GM18520 (cell line): ENCODE data around the gene ZNF335.

ENCODE experiments used
- ATAC-seq: cut with Tn5 transposase; IDR thresholded peaks from one replicate; pipeline ENCODE4 v1.9.1; 2021; ENCODE audit not compliant: unreplicated experiment

Gene ZNF335

DNA sequence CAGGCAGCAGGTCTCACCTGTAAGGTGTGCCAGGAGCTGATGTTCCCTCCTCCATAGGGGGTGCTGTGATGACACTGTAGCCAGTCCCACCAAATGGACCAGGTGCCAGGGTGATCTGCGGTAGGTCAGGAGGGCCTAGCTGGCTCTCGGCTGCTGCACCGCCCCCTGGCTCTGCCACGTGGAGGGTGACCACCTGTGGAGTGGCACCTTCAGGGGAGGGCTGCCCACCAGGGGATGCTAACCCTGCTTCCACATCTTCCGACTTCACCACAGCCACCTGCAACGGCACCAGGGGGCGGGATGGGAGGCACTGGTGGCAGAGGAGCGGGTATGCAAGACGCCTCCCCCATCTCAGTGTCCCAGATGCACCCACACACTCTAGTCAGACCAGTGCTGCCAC, 18.3 kb downstream of the ZNF335 start:
- no peak for ATAC-seq

DNA sequence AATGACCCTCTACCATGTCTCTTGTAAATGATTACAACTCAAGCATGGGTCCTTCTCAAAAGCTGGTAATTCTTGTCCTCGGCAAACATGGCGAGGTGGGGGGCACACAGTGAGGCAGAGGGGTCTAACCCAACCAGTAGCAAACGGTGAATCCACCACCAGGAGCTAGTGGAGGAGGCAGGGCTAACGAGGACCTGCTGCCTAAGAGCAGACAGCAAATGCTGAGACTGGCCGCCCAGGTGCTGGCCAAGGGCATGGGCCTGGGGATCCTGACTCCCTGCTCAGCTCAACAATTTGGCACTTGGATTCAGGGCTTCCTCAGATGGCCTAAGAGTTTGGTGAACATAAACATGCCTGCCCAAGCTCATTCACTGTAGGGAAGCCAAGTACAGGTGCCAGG, 19.1 kb downstream of the ZNF335 start:
- ATAC-seq: no peak

DNA sequence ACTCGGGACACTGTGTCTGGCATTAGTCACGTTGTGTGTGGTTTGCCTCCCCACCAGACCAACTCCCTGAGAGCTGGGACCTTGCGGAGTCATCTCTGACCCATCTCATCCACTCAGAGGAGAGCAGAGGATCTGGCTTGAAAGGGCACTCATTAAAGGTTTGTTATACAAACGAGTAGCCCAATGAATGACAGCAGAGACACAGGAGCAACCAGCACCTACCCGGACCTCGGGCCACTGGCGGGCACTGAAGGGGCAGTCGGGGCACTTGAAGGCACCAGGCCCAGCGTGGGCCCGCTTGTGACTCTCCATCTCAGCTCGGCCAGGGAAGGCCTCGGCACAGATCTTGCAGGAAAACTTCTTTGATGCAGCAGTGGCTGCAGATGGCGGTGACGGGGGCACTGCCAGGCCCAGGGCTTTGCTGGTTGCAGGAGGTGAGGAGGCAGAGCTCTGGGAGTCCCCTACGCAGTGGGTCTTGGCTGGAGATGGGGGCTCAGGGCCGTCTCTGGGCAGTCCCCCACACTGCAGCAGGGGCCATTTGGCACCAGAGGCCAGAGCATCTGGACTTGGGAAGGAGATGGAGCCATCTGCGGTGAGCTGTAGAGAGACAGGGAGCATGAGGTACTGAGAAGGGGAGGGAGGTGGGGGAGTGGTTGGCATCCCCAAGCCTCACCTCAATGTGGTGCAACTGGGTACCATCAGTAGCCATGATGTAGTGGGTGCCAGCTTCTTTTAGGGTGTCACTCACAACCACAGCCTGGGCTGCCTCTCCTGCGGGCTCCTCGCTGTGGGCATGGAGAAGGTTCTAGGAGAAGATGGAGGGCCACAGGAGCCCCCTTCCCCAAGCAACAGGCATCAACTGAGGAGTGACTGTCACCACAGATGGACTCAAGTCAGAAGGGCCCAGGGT, 19.8 kb downstream of the ZNF335 start:
- no peak for ATAC-seq

DNA sequence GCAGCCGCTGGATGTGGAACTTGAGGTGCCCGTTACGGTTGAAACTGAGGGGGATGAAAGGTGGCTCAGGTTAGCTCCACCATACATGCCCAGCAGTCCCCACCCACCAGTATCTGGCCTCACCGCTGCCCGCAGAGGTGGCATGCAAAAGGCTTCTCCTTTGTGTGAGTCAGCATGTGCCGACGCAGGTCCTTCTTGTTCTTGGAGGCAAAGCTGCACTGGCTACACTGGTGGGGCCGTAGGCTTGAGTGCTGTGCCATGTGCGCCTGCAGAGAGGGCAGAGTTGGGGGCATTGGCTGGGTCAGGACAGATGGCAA, 21.7 kb downstream of the ZNF335 start:
- ATAC-seq: no peak

DNA sequence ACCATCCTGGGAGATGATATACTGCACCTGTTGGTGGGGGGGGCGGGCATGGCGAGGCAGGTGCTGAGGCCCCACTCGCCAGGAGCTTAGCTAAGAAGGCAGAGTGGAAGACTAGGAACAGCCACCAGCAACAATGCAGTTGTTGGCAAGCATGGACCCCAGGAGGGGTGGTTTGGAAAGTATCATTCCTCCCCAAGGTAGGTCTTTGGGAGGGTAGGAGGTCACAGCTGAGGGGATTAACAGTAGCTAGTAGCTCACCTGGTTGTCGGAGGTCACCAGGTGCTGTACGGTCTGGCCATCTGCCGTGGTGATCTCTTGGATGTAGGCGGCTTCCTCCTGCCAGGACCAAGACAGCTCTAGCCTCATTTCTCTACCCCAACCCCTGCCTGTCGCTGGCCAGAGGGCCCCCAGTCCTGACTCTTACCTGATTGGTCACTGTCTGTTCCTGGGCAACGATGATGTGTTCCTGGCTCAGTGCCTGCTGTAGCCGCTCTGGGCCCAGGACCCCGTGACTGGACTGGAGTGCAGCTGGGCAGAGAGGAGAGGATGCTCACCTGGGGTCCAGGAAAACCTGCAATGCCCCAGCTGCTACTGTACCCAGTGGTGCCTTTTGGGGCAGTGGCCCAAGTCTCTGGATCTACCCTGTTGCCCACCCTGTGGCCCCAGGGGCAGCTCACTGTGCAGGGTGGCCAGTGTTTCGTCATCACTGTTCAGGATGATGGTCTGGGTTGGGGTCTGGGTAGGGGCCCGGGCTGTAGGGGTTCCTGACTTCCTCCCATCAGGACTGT, 22.3 kb downstream of the ZNF335 start:
- no peak for ATAC-seq

DNA sequence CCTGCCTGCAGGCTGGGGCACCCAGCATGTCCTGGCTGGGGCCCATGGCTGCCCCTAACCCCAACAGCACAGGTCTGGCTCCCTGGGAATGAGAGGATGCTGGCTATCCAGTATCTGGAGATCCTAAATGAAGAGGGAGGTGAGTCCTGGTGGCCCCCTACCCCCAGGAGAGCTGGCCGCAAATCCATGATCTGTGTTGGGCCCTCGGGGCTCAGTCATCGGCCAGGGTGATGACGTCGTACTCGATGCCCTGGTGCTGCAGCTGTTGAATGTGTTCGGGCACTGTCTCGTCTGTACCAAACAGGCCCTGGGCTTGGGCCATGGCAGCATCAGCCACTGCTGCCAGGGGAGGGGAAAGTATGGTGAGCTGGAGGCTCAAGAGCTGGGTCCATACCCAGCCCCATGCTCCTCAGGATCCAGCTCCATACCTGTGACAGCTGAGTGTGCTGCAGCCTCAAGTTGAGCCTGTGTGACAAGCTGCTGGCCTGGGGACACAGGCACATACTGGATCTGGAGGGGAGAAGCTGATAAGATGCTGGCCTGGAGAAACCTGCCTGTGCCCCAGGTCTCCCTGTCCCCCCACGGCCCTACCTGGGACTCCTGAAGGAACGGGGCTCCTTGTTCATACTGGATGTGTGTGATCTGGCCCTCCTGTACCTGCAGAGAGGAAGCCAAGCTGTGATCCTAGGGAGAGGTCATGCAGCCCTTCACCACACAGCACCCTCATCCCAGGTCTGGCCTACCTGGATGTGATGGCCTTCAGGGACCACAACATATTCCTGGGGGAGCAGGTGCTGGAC, 23.1 kb downstream of the ZNF335 start:
- no peak for ATAC-seq

DNA sequence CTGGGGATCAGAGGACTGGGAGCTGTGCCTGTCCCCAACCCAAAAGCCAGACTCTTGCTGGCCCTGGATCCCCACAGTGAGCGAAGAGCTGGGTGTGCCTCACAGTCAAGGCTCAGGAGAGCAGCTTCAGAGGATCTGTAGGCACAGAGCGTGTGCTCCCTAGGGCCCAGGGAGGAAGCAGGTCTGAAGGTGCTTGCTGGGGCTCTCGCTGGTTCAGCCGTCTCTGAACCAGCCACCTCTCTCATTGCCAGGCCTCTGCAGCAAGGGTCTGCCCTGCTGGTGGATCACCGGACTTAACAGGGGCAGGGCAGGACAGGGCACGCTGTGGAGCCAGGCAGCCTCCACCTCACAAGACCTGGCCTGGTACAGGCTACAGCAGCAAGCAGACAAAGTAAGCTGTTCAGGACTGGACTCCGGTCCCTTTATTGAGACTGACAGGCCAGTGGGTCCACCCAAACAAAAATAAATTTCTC, 23.7 kb downstream of the ZNF335 start:
- no peak for ATAC-seq

DNA sequence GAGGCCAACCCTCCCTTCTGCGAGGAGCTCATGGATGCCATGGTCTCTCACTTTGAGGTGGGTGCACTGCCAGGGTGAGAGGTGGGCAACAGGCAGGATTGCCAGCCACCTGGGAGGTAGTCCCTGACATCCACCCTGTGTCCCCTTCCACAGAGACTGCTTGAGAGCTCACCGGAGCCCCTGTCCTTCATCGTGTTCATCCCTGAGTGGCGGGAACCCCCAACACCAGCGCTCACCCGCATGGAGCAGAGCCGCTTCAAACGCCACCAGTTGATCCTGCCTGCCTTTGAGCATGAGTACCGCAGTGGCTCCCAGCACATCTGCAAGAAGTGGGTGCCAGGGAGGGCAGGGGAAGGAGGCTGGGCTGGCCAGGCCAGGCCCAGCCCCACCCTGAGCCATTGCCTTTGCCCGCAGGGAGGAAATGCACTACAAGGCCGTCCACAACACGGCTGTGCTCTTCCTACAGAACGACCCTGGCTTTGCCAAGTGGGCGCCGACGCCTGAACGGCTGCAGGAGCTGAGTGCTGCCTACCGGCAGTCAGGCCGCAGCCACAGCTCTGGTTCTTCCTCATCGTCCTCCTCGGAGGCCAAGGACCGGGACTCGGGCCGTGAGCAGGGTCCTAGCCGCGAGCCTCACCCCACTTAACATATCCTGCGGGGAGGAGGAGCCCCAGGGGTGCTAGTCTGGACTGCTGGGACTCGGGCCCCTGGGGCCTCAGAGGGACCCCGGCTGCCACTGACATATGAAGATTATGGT, 24.7 kb downstream of the ZNF335 start:
- no peak for ATAC-seq

DNA sequence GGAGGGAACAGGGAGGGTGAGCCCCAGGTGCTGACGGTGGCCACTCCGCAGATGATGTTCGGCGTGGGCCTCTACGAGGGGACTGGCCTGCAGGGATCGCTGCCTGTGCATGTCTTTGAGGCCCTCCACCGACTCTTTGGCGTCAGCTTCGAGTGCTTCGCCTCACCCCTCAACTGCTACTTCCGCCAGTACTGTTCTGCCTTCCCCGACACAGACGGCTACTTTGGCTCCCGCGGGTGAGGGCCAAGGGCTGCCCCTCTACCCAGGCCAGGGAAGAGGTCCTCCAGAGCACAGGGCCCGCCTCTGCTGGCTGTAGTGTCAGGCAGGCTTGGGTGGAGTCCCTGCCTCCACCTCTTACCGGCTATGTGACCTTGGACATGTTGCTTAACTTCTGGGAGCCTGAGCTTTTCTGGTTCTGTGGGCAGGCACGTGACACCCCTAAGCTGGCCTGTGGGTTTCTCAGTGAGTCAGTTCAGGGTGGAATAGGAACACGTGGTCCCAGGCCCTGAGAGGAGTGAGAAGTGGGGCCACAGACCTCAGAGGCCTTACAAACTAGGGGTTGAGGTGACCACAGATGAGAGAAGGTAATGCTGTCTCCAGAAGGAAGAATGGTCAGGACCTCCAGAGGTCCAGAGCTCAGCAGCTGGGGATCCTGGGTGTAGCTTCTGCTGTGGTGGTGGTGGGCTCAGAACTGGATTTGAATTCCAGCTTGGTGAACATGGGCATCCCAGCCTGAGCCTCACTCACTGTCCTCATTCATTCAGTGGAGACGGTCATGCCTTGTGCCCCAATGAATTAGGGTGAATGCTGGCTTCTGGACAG, 25.6 kb downstream of the ZNF335 start:
- no peak for ATAC-seq

DNA sequence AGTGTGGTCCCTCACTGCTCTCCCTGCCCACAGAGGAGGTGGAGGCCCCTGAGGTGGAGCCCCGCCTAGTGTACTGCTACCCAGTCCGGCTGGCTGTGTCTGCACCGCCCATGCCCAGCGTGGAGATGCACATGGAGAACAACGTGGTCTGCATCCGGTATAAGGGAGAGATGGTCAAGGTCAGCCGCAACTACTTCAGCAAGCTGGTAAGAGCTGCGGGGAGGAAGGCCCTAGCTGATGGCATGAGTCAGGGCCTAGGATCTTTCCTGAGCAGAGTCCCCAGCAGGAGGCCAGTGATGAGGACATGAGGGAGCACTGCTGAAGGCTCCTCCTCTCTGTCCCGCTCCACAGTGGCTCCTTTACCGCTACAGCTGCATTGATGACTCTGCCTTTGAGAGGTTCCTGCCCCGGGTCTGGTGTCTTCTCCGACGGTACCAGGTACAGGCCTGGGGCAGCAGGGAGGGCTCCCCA, 26.3 kb downstream of the ZNF335 start:
- no peak for ATAC-seq

DNA sequence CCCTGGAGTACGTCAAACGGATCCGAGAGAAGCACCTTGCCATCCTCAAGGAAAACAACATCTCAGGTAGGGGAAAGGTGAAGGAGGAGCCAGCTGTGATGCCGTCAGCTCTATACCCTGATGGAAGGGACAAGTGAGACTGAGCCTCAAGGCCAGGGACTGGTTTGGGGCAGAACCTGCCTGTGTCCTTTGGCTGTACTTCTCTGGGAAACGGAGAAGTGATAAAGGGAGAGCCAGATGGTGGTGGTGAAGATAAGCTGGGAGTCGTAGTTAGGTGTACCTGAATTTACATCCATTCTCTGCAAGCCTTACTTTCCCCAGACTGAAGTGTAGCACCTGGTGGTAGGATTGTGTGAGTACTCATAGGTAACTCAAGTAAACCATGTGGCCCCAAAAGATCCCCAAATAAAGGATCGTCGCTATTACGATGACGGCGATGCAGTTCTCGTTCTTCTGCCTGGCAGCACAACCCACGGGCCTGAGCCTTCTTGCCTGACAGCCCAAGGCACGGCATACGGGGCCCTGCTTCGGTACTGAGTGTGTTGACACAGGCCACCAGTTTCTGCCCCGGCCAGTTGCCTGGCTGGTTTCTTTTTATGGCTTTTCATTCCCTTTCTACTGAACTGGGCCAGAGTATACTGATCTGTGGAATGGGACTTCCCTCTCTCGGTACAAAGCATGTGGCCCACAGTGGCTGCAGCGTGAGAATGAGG, 26.9 kb downstream of the ZNF335 start:
- no peak for ATAC-seq

DNA sequence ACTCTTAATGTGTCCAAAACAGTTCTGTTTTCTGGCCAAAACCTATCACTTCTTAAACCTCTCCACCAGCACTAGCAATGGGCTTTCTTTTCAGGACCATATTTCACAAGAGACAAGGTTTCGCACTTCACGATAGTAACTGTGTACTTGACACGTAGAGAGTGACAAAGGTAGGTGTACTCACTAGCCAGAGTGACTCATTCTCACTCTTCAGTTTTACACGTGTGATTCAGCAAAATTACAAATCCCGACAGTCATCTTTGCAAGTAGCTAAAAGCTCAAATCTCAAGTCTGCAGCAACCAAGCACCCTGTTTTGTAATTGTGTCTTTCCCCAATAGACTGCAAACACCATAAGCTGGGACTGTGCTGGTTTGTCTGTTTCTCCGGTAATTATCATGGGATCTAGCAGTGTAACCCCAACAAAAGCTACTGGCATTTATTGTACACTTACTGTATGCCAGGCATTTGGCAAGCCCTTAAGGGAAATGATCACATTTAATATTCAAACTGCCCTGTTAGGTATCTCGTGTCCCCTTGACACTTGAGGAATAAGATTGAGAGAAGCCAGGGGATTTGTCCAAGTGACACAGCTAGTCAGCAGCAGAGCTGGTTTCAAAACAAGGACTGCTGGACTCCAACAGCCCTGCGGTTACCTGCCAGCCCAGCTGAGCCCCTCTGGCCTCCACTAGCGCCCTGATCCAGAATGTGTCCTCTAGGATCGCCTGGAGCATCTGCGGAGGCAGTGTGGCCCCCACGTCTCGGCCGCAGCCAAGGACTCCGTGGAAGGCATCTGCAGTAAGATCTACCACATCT, 27.6 kb downstream of the ZNF335 start:
- no peak for ATAC-seq

DNA sequence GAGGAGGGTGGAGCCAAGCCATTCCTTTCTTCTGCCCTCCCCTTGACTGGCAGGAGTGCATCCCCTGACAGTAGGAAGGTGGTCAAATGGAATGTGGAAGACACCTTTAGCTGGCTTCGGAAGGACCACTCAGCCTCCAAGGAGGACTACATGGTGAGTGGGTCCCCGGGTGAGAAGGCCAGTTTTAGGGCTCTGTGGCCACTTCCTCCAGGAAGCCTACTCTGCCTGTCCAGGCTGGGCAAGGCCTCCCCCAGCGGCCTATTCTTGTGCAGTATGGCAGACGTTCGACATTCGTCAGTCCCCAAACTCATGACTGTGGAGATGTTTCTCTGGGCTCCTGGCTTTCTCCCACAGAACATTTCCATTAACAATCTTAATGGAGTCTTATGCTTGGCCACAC, 28.4 kb downstream of the ZNF335 start:
- ATAC-seq: no peak

DNA sequence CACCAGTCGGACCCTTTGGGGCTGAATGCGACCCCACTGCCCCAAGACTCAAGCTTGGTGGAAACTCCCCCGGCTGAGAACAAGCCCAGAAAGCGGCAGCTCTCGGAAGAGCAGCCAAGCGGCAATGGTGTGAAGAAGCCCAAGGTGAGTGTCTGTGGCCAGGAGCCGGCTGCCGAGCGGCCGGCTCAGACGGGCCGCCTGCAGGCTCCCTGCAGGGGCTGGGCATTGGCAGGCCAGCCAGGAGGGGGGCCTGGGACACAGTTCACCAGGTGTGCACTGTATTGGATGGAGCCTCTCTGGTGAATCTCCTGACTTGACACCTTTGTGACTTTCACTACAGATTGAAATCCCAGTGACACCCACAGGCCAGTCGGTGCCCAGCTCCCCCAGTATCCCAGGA, 31.5 kb downstream of the ZNF335 start:
- no peak for ATAC-seq

DNA sequence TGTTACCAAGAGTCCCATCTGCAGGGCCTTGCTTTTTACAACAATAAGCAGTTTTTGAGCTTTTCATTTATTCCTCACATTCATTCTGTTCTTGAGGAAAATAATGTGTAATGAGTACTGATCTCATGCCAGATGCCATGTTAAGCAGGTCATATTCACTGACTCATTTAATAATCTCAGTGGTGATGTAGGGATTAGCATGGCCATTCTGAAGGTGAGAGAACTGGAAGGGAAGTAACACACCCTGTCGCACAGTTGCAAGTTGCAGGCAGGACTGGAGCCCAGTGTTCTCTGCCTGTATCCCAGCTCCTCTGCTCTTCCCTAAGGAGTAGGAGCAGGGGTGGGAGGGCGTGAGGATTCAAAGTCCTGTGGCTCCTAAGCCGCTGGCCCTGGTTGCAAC, 31.9 kb downstream of the ZNF335 start:
- ATAC-seq: no peak

DNA sequence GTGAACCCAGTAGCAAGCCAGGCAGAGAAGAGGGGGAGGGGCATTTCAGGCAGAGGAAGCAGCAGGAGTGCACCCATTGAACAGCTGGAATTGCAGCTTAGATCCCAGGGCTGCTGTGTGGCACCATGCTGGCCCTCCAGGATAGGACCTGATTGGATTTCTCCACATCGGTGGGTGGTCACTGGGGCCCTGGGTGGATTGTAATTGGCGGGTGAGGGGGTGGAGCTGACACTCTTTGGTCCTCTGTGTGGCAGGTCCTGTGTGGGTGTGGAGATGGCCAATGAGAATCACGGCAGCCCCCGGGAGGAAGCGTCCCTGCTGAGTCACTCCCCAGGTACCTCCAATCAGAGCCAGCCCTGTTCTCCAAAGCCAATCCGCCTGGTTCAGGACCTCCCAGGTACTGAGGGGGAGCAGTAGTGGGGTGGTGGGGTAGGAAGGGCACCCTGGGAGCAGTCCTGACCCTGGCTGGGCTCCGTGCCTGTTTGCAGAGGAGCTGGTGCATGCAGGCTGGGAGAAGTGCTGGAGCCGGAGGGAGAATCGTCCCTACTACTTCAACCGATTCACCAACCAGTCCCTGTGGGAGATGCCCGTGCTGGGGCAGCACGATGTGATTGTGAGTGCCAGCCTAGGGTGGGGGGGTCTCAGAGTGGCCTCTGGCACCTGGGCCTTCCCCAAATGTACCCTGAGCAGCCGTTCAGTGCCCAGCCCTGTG, 33.1 kb downstream of the ZNF335 start:
- no peak for ATAC-seq

DNA sequence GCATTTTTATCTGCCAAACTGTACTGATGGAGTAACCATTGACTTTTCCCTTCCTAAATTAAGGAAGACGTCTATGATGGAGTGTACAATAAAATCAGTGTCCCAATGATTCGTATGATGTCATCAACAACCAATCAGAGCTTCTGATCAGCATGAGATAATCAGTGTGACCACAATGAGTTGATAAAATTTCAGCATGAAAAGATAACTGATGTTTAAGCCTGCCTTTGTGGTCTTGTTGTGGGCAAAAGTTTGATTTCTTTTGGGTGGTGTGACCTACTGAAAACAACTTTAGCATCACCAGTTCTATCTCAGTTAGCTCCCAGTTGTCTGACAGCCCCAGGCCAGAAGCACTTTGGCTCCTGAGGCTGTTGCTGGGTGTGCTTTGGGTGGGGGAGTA, 34.2 kb downstream of the ZNF335 start:
- ATAC-seq: no peak
